Stimulated activated CD8-positive, alpha-beta memory T cell treated with anti-CD3 and anti-CD28 coated beads, Interleukin-7, amount 100 ng/mL, for 1 hour (primary cell): Measurements from ENCODE around the gene PIEZO2.

Experiments
- DNase-seq, 2 donors: peaks; one replicate each; pipeline ENCODE4 v3.0.0-alpha.2; 2020; ENCODE audit warnings: low read depth in 2 of 2

The PIEZO2 gene

GRCh38 chr18:11027862-11028261, 121.5 kb downstream of the PIEZO2 start:
- no peak for DNase-seq

- DNase-seq: no peak
These were observed 123.7 kb downstream of the PIEZO2 start for GRCh38 chr18:11025671-11026070.

GRCh38 chr18:11024928-11025669, 124.3 kb downstream of the PIEZO2 start:
- no peak for DNase-seq

- DNase-seq: no peak
These were observed 127.9 kb downstream of the PIEZO2 start for GRCh38 chr18:11021477-11021876.

GRCh38 chr18:11020877-11021414, 128.4 kb downstream of the PIEZO2 start:
- no peak for DNase-seq

- DNase-seq: no peak
These were observed 129.1 kb downstream of the PIEZO2 start for GRCh38 chr18:11020161-11020853.

GRCh38 chr18:11019295-11020105, 129.9 kb downstream of the PIEZO2 start:
- no peak for DNase-seq

- DNase-seq: no peak
These were observed 139.5 kb downstream of the PIEZO2 start for GRCh38 chr18:11009869-11010268.

- DNase-seq: no peak
These were observed 140.2 kb downstream of the PIEZO2 start for GRCh38 chr18:11009147-11009546.

GRCh38 chr18:11008505-11008904, 140.9 kb downstream of the PIEZO2 start:
- no peak for DNase-seq

GRCh38 chr18:11005528-11005927, 143.8 kb downstream of the PIEZO2 start:
- DNase-seq: no peak

GRCh38 chr18:11004951-11005350, 144.4 kb downstream of the PIEZO2 start:
- no peak for DNase-seq

GRCh38 chr18:11004294-11004693, 145.1 kb downstream of the PIEZO2 start:
- DNase-seq: no peak

GRCh38 chr18:11002796-11003195, 146.6 kb downstream of the PIEZO2 start:
- DNase-seq: no peak

- no peak for DNase-seq
These were observed 147.1 kb downstream of the PIEZO2 start for GRCh38 chr18:11002277-11002676.

GRCh38 chr18:11000071-11000470, 149.3 kb downstream of the PIEZO2 start:
- DNase-seq: no peak

- no peak for DNase-seq
These were observed 151.5 kb downstream of the PIEZO2 start for GRCh38 chr18:10997885-10998284.

- DNase-seq: no peak
These were observed 153.8 kb downstream of the PIEZO2 start for GRCh38 chr18:10995550-10995949.

GRCh38 chr18:10989486-10989885, 159.9 kb downstream of the PIEZO2 start:
- no peak for DNase-seq

- no peak for DNase-seq
These were observed 163.7 kb downstream of the PIEZO2 start for GRCh38 chr18:10985689-10986088.

- no peak for DNase-seq
These were observed 170.0 kb downstream of the PIEZO2 start for GRCh38 chr18:10979411-10979810.

- no peak for DNase-seq
These were observed 172.3 kb downstream of the PIEZO2 start for GRCh38 chr18:10977042-10977441.
